Iris pigment epithelial cell (primary cell): Measurements from ENCODE around the gene ARID5B.

Source experiments
- DNase-seq: peaks from one replicate; pipeline ENCODE4 v3.0.0-alpha.2; 2011; ENCODE audit warnings: low read depth

Gene ARID5B

DNA sequence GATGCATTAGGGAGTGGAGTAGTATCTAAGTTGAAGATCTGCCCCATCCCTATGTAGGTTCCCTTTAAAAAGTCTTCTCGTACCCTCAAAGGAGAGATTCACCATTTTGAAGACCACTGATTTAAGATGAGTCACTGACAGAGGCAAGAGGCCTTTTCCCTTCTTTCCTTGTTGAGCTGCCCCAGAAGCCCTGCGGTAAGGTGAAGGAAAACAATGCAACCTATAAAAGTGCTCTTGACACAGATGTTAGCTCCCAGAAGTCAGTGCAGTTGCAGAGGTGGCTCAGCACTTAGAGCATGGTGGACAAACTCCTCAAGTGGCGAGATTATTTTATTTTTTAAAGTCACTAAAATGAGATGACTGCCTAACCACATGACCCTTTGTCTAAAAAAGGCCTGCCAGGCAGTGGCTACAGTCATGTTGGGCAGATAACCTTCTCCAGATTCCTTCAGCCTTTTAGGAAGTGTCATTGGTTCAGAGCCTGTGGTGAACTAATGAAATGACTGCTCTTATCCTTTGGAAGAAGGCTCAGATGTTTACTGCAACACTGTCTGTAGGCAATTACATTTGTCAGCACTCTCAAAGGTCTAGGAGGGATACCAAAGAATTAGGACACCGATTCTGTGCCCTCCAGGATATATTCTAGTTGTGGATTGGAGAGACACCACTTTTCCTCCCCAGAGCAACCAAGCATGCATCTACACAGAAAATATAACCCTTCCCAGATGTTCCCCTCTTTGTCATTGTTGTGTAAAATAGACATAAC lies 88.7 kb downstream of the ARID5B start:
- DNase-seq = no peak

DNA sequence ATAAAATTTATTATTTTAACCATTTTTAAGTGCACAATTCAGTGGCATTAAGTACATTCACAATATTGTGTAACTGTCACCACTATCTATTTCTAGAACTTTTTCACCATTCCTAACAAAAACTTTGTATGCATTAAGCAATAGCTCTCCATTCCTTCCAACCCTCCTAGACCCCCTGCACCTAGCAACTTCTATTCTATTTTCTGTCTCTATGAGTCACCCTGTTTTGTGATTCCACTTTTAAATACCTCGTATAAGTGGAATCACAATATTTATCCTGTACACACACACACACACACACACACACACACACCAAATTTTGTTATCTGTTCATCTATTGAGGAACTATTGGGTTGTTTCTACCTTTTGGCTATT lies 89.2 kb downstream of the ARID5B start:
- DNase-seq = peak; percentile 44

DNA sequence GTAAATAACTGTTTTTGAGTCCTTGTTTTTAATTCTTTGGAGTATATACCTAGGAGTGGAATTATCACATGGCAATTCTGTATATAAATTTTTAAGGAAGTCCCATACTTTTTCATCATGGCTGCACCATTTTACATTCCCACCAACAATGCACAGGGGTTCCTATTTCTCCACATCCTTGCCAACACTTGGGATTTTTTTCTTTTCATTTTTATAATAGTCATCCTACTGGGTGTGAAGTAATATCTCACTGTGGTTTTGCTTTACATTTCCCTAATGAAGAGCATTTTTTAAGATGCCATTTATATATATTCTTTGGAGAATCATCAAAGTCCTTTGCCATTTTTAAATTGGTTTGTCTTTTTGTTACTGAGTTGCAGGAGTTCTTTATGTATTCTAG lies 89.7 kb downstream of the ARID5B start:
- DNase-seq = no peak

DNA sequence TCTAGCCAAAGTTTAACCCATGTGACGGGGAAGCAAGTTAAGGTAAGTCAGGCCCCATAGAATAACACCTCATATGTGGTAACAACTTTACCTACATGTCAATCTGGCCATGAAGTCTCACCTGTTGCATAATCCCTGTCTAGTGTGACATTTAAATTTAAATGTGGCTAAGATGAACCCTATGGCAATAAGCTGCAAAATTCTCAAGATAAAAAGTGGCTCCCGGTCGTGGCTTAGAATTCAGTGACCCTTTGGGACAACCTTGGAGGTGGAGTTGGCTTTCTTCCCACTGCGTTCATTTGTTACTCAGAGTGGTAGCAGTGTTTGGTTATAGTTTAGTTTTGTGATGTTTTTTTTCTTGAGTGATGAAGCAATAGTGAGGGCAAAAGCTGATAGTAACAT lies 90.6 kb downstream of the ARID5B start:
- peak; percentile 76 for DNase-seq

DNA sequence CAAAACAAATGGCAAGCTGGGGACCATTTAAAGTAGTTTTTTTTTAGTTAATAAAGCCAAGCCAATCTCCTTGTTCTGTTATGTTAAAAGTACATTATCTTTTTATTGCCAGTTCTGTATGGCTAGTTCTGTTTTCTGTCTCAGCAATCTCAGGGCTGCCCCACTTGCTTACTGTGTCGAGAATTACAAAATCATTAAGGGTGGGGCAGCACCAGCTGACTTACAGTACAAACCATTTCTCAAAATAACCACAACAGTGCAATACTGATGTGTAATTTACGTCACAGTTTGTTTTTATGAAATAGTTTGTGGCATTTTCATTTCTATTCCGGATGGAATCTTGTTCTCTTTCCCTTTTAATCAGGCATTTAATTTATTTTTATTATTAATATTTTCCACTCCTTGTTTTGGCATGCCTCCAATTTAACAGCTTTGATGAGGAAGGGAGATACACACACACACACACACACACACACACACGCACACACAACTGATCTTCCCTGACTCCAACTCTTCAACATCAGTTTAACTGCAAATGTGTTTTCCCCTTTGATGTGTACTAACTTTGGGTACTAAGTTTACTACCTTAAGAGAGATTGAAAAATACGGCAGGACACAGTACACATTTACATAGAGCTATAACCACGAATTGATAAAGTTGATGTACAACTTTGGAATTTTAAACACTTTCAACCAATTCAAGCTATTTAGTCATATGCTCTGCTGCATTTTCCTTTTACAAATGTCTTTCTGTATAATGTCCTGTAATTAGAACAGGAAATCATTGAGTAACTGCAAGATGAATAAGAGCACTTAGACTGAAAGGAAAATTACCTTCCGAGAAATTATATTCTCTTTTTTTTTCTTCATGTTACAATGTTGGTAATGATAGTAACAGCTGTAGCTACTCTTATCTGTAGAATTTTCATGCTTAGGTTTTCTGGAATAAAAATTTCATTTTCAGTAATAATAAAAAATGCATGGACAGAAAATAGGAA lies 91.5 kb downstream of the ARID5B start:
- peak; percentile 98 for DNase-seq

DNA sequence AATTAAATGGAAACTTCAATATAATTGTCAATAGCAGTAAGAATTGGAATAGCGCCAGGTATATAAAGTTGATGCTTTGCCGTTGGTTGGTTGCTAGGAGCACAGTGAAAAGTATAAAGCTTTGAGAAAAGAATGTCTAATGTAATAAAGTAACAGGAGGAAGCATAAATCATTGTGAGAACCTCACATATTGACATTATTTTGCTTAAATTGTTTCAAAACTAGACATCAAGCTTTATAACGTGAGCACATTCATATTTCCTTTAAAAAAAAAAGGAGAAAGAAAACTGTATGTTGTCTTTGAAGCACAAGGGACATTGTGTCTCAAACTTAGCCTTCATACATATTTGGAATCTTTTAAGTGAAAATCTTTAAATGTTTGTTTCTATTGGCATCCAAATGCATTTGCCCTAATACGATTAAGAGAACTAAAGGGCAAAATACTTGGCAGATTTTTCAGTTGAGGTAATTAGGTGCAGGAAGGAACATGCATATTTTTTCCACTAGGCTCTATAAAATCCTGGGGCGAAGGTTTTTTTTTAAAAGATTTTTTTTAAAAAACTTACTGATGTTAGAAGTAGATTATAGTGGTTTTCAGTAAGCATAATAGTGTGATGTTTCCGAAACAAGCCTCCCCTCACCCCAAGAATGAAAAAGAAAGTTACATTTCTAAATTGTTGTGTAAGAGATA lies 92.4 kb downstream of the ARID5B start:
- peak; percentile 65 for DNase-seq

DNA sequence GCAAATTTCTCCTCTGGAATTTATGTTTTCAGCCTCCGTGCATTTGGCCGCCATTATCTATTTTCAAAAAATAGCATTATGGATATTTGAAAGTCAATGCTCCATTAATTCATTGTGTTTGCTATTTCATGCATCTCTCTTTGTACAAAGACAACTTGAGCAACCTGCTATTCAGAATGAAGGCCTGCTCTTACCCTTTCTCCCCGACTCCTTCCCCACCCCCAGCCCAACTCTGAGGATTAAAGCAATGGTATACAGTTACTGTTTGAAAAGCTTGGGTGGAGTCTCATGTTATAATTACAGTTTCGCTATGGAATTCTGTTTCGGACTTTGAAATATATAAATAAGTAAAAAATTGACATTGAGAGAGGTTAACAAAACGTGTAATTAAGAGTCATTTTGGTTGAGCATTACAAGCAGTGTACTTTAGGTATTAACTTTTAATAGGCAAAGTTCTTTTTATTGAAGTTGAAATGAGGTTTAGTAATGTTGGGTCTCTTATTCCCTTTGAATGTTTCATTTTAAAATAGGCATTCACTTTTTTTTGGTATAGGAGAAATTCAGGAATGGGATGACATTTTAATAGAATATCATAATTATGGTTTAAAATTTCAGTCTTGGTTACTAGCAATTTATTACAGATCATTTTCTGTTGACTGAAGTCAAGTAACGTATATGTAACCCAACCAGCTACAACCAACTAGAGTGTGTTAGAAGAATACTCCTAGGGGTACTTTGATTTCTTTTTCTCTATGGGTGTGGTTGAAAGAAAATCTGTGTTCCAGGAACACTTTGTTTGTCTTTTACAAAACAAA lies 93.1 kb downstream of the ARID5B start:
- no peak for DNase-seq

DNA sequence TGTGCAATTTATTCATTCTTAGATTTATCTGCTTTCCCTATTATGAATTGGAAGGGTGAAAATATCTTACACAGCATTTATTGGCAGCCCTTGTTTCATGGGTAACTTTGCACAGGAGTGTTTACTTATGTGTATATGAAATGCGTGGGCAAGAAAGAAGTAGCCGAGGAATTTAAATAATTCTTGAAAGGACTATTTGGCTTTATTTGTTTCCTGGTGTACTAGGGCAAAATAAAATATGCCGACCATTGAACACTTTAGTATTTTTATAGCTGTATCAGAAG lies 93.7 kb downstream of the ARID5B start:
- no peak for DNase-seq

DNA sequence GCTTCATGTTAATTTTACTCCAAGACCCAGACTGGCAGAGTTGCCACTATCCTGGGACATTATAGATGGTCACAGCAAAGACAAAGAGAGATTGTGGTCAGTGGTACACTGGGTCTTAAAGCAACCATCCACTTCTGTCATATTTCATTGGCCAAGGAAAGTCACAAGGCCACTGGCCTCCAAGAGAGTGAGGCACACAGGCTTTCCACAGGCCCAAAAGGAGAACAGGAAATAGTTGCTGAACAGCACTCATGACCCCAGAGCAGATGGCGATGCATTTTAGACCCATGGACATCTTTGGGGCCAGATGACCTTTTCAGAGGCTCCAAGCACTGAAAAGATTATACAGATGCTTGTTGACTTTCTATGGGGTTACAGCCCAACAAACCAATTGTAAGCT lies 97.4 kb downstream of the ARID5B start:
- no peak for DNase-seq

DNA sequence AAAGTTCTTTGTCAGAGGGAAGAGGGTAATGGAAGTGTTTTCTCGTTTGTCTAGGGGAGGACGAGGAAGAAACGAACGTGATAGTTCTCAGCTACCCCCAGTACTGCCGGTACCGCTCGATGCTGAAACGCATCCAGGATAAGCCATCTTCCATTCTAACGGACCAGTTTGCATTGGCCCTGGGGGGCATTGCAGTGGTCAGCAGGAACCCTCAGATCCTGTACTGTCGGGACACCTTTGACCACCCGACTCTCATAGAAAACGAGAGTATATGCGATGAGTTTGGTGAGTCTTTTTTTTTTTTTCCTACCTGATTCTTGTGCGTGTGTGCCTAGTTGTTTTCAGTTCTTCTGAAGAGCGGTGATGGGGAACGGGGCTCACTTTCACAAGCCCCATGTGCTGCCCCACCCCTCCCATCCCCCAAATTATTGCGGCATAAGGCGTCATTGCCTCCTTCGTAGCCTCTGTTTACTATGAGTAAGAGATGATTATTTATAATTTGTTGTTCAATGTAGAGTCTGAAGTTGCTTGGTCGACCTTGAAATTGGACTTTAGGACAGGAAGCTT lies 98.6 kb downstream of the ARID5B start:
- DNase-seq = no peak

DNA sequence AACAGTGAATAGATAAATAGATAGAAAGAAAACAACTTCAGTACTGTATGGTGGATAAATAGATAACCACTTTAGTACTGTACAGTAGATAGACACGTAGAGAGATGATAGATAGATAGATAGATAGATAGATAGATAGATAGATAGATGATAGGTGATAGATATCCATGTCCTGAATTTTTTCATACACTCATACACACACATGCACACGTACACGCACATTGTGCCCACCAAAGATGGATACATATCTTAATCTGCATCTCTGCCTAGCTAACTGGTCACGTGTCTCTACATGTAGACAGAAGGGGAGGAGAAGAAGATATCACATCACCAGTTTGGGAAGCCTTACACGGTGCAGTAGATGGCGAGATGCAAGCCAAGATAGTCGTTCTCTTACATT lies 99.2 kb downstream of the ARID5B start:
- no peak for DNase-seq

DNA sequence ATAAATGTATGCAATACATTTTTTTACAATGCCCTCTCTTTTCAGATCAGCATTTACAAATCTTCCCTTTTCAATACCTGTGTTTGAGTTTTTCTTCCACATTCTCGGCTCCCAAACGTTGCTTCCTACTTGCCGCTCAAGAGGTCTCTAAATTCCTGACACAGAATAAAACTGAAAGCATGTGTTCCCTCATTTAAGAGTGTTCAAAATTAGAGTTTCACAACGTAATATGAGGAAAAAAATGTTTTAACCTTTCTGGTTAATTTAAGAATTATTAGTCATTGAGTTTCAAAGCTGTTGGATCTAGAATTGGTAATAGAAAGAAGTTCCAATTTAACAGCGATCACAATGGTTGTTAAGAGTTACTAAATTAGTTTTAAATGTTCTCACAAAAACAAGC lies 100.4 kb downstream of the ARID5B start:
- no peak for DNase-seq

DNA sequence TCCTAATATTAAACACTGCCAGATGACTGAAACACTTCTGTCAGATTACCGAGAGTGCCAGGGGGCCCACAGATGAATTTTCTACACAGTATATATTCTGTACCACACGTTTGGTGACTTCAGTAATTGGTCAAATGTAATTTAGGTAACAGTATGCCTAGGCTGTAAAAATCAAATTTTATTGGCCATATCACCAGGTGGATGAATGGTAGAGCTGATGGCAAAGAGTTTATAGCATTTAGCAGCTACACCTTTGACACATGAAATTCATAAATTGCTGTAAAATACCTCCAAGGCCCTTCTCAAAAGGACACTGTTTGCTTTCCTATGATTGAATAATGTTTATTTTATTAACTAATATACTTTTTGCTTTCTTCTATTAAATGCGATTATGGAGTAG lies 101.3 kb downstream of the ARID5B start:
- DNase-seq = no peak

DNA sequence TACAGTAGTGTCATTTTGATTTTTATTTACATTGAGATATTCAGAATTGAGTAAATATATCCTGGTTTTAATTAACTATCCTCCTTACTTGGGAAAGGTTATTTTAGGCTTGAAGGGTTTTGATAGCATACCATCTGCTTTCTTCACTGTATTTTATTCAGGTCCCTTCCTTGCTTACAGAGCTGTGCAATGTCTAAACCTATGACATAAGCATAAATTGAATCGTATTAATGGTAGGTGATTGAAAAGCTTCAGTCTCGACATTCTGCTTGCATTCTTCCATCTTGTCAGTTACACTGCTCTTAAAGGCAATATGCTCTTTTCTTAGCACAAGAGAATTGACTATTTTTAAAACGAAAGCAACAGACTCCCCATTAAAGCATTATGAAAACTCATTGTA lies 102.5 kb downstream of the ARID5B start:
- no peak for DNase-seq

DNA sequence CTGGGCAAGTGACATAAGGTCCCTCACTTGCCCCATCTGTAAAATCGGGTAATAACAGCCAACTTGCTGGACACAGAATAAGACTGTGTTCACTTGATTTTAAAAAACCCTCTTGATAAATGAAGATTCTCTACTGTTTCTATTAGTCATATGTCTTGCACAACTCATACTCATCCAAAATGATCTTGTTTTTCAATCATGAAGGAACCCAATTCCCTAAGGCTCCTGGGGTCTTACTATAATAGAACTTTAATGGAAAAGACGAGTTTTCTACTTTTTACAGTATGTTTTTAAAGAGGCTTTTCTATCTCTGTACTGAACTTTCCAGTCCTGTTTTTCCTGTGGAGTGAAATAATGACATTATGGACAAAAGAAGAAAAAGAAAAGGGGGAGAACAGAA lies 103.8 kb downstream of the ARID5B start:
- DNase-seq = peak; percentile 63

DNA sequence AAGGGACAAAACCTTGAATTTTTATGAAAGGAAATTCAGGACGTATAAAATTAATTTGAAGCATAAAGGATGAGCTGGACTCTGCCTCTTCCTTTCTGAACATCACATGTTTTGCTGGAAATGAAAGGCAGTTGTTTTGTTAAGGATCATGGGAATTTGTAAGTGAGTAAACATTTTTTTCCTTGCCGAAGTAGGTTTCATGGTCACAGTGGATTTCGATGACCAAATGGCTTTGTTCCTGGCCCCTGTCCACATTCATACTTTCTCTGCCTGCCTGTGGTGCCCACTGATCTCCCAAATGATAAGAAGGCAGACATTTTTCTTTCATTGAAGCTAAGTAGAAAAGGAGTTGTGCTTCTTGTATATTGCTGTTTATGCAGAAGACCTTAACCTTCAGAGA lies 104.2 kb downstream of the ARID5B start:
- peak; percentile 41 for DNase-seq

DNA sequence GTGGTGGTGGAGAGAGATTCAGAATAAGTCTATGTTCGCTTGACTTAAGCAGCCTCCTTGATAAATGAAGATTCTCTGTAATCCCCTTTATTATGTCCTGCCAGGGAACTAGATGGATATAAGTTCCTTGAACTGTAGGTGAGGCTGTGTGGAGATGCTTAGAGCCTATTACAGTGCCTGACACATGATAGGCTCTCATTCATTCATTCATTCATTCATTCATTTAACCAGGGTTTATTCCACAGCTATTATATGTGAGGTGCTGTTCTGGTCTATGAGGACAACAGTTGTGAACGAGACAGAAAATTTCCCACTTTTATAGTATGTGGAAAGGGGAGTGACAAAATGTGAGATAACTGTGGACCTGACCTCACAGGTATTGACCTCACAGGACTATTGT lies 105.6 kb downstream of the ARID5B start:
- DNase-seq = no peak

DNA sequence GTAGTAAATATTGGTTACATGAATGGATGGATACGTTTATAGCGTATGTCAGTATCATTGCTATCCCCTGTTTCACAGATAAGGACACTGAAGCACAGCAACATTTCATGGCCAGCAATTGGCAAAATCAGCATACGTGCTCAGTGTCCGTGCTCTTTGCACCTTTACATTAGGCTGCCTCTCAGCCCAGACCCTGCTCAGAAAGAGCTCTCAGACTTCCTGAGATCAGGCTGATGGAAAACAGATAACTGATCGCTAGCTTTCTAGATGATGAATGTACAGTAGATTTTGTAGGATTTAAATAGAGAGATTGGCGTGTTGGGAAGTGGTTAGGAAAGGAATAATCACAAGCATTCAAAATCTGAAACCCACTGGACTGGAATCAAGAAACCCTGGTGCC lies 106.7 kb downstream of the ARID5B start:
- no peak for DNase-seq

DNA sequence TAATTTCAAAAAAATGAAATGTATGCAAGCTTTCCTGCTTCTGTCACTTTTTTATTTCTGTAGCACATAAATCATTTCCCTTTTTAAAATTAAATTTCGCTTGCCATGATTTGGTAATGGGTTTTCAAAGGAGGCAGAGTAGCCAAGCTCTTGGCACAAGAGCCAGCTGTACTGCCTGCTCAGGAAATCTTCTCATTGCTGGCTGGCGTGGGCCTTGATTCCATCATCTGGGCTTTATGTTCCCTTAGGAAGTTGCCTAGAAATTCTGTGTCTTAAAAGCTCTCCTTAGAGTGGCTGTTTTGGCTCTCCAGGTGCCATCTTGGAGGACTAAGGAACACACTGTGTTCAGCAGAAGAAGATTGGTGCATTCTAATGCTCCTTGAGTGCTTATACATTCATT lies 107.4 kb downstream of the ARID5B start:
- DNase-seq = no peak

DNA sequence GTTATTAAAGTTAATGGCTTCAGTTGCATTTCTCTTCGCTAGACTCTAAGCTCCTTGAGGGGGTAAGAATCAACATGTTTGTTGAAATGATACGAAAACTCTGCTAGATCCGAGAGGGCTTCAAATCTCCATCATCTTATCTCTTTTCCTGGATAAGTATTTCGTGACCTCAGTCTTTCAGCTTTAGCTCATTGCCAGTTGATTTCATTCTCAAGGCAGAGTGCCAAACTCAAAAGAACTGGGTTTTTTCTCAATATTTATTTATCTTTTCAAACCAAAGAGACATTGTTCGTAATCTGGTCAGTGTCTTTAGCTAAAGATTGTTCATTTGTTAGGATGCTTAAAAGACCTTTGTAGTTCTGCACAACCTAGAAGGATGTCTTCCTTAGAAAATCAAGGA lies 108.9 kb downstream of the ARID5B start:
- peak; percentile 63 for DNase-seq

DNA sequence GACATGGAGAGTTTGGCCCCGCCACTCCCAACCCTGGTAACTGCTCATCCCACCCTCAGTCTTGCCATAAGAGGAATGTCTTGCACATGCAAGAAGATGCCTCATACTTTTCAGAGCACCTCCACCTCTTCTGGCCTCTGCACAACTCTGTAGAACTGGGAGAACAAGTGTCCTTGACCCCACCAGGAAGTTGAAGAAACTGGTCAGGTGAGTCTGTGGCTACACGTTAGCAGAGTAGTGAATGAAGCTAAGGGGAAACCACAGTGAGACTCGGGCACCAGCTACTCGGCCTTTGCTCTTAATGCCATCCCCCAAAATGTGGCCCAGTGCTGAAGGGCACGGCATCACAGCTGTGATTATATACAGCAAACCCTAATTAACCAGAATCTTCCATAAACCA lies 110.1 kb downstream of the ARID5B start:
- DNase-seq = no peak

DNA sequence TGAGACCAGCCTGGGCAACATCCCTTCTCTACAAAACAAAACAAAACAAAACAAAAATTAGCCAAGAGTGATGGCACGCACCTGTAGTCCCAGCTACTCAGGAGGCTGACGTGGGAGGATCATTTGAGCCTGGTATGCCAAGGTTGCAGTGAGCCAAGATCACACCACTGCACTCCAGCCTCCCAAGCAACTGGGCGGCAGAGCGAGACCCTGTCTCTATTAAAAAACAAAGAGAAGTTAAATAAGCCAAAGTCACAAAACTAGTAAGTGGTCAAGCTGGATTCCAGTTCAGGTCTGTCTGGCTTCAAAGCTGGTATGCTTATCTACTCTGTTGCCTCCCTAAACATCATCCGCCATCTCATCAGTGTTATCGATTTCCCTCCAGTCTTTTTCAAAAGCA lies 110.8 kb downstream of the ARID5B start:
- no peak for DNase-seq
